Suppressor macrophage treated with lipopolysaccharide for 4 hours (primary cell): ENCODE results near the gene TRAPPC4.
"Not testable (repeated sequence)": the region's sequence is repeated elsewhere in the genome, so short reads cannot be mapped to it uniquely, and the experiment has no call there.

ENCODE experiments used
- DNase-seq: peaks from one replicate; pipeline ENCODE4 v3.0.0-alpha.2; 2020

TRAPPC4 gene

DNA sequence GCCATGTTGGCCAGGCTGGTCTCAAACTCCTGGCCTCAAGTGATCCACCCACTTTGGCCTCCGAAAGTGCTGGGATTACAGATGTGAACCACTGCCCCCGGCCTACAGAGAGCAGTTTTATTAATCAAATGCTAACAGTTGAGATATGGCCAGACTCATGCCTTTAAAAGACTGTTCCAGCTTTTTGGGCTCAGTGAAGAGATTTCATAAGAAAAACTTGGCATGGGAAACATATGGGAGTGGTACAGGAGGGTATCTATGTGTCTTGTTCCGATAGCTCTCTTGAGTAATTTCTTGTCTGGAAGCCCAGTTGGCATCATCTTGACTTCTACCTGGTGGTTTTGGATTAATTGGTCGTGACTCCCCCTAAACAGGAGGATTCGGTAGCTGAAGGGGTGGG, 20.3 kb downstream of the TRAPPC4 start:
- DNase-seq = no peak

DNA sequence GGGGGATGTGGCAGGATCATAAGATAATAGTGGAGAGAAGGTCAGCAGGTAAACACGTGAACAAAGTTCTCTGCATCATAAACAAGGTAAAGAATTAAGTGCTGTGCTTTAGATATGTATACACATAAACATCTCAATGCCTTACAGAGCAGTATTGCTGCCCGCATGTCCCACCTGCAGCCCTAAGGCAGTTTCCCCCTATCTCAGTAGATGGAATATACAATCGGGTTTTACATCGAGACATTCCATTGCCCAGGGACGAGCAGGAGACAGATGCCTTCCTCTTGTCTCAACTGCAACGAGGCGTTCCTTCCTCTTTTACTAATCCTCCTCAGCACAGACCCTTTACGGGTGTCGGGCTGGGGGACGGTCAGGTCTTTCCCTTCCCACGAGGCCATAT, 20.9 kb downstream of the TRAPPC4 start:
- DNase-seq = not testable (repeated sequence)

DNA sequence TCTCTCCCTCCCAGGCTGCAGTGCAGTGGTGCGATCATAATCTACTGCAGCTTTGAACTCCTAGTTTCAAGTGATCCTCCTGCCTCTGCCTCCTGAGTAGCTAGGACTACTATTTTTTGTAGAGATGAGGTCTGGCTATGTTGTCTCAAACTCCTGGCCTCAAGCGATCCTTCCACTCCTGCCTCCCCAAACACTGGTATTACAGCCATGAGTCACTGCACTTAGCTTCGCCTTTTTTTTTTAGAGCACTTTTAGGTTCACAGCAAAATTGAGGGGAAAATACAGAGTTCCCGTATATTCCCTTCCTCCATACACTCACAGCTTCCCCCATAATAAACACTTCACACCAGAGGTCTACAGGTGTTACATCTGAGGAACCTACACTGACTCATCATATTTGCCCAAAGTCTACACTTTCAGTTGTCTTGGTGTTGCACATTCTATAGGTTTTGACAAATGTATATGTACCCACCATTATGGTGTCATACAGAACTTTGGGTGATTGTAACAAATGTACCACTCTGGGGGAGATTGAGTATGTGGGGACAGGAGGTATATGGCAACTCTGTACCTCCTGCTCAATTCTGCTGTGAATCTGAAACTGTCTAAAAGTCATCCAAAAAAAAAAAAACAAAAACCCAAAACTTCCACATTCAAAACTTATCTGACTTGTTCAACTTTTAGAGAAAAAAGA, 23.4 kb downstream of the TRAPPC4 start:
- DNase-seq = no peak

- DNase-seq = no peak
Measured at GRCh38 chr11:119042927-119043326, 24.4 kb downstream of the TRAPPC4 start.

- DNase-seq = no peak
Measured at GRCh38 chr11:119044708-119045107, 26.1 kb downstream of the TRAPPC4 start.

DNA sequence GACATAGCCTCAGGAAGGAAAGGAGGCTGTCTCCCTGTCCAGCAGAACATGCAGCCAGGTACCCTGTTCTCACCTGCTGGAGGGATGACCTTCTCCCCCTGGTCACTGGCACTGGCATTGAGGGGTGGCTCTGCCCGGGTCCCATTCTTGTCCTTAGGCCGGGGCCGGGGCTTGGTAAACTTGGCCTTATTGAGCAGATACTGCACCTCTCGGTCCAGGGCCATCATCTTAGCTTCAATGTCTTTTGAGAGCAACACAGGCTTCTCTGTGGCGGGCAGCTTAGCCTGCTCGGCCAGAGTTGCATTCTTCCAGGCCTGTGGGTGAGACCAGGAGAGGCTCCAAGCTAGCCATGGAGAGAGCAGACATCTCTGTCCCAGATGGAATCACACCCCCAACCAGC, 27.9 kb downstream of the TRAPPC4 start:
- no peak for DNase-seq

- no peak for DNase-seq
Measured at GRCh38 chr11:119047205-119047604, 28.6 kb downstream of the TRAPPC4 start.

DNA sequence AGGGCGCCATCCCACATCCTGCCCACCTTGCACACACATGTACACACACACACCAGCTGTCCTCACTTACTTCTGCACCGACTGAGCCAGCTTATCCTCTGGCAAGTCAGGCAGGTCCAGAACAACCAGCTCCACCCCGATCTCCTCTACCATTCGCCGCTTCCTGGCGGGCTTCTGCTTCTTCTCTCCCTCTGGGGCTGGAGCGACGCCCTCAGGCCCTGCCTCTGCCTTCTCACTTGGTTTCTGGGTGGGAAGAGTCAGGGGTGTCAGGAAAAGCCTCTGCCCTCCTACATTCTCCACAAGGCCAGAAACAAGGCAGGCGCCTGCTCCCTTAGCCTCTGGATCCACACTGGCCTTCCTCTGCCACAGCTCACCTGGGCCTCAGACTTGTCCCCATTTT, 30.1 kb downstream of the TRAPPC4 start:
- DNase-seq = no peak

DNA sequence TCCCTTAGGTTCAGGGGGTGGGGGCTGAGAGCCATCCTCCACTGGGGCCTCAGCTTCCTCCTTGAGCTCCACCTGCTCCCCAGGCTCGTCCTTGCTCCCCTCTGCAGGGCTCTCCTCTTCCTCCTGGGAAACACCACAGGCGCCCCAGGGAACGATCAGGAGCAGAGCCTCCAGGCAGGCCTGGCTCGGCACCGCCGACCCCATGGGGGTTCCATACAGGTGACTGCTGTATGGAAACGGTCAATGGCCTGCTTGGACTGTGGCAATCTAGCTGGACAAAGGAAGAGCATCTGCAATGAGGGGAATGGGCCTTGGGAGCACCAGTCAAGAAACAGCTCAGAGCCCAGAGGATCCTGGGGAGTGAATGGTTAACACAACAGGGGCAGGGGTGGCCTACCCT, 30.5 kb downstream of the TRAPPC4 start:
- no peak for DNase-seq

- DNase-seq = no peak
Measured at GRCh38 chr11:119051440-119052162, 33.0 kb downstream of the TRAPPC4 start.

- no peak for DNase-seq
Measured at GRCh38 chr11:119052163-119052814, 33.7 kb downstream of the TRAPPC4 start.

GRCh38 chr11:119054418-119054817, 35.9 kb downstream of the TRAPPC4 start:
- DNase-seq = no peak

DNA sequence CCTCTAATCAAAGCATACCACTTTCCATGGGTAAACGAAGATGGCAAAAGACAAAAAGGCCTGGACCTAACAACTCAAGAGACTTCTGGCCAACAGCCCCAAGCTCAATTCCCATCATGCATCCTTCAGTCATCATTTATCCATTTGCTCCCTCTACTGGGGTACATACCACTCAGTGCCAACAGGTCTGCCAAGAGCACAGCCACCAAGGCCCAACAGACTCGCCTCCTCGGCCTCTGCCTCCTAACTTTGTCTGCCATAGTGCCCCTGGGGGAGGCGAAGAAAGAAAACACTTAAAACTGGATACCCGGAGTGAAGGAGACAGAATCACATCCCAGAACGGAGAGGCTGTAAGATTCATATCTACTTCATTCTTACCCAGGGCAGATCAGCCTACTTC, 37.3 kb downstream of the TRAPPC4 start:
- peak; percentile 30 for DNase-seq

- DNase-seq = peak; percentile 11
Measured at GRCh38 chr11:119056421-119056999, 37.9 kb downstream of the TRAPPC4 start.

GRCh38 chr11:119057000-119057769, 38.6 kb downstream of the TRAPPC4 start, which contains the start of gene HYOU1:
Gene HYOU1, minus strand, starts transcription at chr11:119057205. Its CDS starts 1,045 bp downstream, at chr11:119056160.
- DNase-seq = peak; percentile 99

- not testable (repeated sequence) for DNase-seq
Measured at GRCh38 chr11:119059128-119059527, 40.6 kb downstream of the TRAPPC4 start.

DNA sequence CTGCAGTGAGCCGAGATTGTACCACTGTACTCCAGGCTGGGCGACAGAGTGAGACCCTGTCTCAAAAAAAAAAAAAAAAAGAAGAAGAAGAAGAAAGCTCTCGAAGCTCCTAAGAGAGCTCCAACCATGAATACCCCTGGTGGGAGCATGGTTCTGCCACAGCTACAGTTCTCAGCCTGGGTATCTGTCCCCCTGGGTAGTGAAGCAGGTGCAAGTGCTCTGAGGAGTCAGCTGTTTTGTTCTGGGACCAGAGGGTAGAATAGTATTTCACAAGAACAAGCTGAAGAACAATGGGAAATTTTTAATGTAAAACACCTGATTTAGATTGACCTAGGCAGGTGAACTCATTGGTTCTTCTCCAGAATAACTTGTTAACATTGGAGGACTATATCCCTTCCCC, 42.7 kb downstream of the TRAPPC4 start:
- DNase-seq = no peak

DNA sequence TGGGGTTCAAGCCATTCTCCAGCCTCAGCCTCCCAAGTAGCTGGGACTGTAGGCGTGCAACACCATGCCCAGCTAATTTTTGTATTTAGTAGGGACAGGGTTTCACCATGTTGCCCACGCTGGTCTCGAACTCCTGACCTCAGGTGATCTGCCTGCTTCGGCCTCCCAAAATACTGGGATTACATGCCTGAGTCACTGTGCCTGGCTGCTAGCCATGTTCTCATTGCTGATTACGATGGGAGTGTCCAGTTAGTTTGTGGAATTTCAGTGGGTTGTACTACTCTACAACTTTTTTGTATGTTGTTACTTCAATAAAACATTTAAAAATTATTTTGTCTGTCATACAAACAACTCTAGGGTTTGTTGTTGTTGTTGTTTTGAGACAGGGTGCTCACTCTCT, 44.2 kb downstream of the TRAPPC4 start:
- no peak for DNase-seq

DNA sequence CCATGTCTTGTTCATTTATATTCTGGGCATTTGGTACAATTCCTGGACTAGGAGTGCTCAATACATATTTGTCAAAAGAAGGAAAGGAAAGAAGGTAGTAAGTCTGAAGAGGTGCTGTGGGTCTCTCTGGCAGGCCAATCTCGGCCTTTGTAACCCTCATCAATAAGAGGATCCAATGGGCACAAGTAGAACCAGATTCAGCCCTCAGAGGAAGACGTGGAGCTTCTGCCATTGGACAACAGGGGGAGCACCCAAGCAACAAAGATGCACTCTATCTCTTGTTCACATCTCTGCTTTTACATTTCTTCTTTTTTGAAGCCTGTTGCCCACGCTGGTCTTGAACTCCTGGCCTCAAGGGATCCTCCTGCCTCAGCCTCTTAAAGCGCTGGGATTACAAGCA, 46.8 kb downstream of the TRAPPC4 start:
- peak; percentile 61 for DNase-seq

DNA sequence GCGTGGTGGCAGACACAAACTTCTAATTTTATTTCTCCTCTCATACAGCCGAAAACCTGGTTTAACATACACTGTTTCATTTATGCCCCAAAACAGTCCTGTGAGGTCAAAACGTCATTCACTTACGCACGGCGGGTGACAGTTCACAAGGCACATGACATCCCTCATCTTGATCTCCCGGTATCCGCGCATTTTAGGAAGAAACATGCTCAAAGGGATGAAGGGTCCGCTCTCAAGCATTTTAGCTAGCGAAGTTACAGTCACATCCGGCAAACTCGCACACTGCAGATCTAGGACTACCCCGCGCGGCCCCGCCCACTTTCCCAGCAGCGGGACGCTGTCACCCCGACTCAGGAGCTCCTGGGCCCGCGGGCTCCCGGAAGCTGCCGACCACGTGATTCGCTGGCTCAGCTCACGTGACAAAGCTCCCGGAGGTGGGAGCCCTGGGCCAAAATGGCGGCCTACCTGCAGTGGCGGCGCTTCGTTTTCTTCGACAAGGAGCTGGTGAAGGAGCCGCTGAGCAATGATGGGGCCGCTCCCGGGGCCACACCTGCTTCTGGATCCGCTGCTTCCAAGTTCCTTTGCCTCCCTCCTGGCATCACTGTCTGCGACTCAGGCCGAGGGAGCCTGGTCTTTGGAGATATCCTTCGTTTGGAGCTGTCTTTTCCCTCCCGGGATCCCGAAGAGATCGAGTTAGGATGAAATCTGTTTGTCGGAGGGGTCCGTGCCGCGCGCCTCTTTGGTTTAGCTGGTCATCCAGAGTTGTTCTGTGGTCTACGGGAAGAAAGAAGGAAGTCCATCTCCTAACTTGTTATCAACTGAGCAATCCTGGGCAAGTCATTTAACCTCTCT, 49.0 kb downstream of the TRAPPC4 start, which contains the start of gene VPS11:
VPS11 (plus strand) TSS at position 448 of the 852 bp plus-strand sequence; CDS start at position 454, 6 bp downstream.
- peak; percentile 97 for DNase-seq
